NCI-H2227 (cell line): Measurements from ENCODE around the gene FAM131C.
"Not testable (repeated sequence)": the region's sequence is repeated elsewhere in the genome, so short reads cannot be mapped to it uniquely, and the experiment has no call there.

Experiments used
- DNase-seq: peaks from one replicate; lab custom pipeline; 2025; ENCODE audit not compliant: unreplicated experiment; lab: John Stamatoyannopoulos, UW

FAM131C gene

GRCh38 chr1:16073490-16074119 lies at the start of gene FAM131C:
FAM131C (minus strand) TSS chr1:16073651; CDS start chr1:16073442, 209 bp downstream.
- peak; percentile 62 for DNase-seq

- DNase-seq: no peak
These were observed 49.5 kb upstream of the FAM131C start for GRCh38 chr1:16122916-16123315.

- DNase-seq: no peak
These were observed 49.0 kb upstream of the FAM131C start for GRCh38 chr1:16122350-16122881.

- no peak for DNase-seq
These were observed 47.5 kb upstream of the FAM131C start for GRCh38 chr1:16120940-16121410.

GRCh38 chr1:16120407-16120806 lies 47.0 kb upstream of the FAM131C start:
- DNase-seq: no peak

GRCh38 chr1:16119926-16120325 lies 46.5 kb upstream of the FAM131C start:
- DNase-seq: no peak

- DNase-seq: no peak
These were observed 46.1 kb upstream of the FAM131C start for GRCh38 chr1:16119504-16119903.

GRCh38 chr1:16118706-16119105 lies 45.3 kb upstream of the FAM131C start:
- DNase-seq: no peak

- no peak for DNase-seq
These were observed 44.5 kb upstream of the FAM131C start for GRCh38 chr1:16117936-16118335.

- no peak for DNase-seq
These were observed 43.9 kb upstream of the FAM131C start for GRCh38 chr1:16117369-16117768.

- no peak for DNase-seq
These were observed 43.2 kb upstream of the FAM131C start for GRCh38 chr1:16116625-16117024.

GRCh38 chr1:16116002-16116401 lies 42.6 kb upstream of the FAM131C start:
- DNase-seq: peak; percentile 60

GRCh38 chr1:16115468-16115983 lies 42.1 kb upstream of the FAM131C start:
- no peak for DNase-seq

GRCh38 chr1:16114527-16115467 lies 41.3 kb upstream of the FAM131C start:
- no peak for DNase-seq

GRCh38 chr1:16112596-16113555 lies 39.4 kb upstream of the FAM131C start:
- no peak for DNase-seq

- DNase-seq: peak; percentile 20
These were observed 38.5 kb upstream of the FAM131C start for GRCh38 chr1:16111771-16112595.

- DNase-seq: no peak
These were observed 37.4 kb upstream of the FAM131C start for GRCh38 chr1:16110884-16111283.

- no peak for DNase-seq
These were observed 37.0 kb upstream of the FAM131C start for GRCh38 chr1:16110456-16110855.

GRCh38 chr1:16109571-16109970 lies 36.1 kb upstream of the FAM131C start:
- no peak for DNase-seq

GRCh38 chr1:16107039-16107438 lies 33.6 kb upstream of the FAM131C start:
- not testable (repeated sequence) for DNase-seq
